GM19452 (cell line): ENCODE measurements around the gene HOXA10.

ENCODE experiments used
- ATAC-seq: cut with Tn5 transposase; IDR thresholded peaks from one replicate; pipeline ENCODE4 v1.9.1; 2021; ENCODE audit not compliant: unreplicated experiment

Gene HOXA10

GRCh38 chr7:27168265-27168947, 5.7 kb downstream of the HOXA10 start:
- no peak for ATAC-seq

DNA sequence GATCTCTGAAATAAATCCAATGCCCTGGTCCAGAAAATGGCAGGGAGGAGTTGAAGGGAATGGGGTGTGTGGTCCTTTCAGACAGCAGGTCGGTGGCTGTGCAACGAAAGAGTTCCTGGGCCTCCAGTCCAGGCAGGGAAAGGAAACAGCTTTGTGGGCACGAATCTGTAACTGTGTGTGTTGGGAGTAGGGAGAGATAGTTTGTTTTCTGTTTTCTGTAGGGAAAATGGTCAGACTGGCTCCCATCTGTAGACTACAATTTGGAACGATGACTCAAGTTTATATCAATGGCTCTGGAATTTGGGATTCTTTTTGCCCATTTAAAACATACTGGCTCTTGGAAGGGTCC, 6.2 kb downstream of the HOXA10 start:
- ATAC-seq: no peak

DNA sequence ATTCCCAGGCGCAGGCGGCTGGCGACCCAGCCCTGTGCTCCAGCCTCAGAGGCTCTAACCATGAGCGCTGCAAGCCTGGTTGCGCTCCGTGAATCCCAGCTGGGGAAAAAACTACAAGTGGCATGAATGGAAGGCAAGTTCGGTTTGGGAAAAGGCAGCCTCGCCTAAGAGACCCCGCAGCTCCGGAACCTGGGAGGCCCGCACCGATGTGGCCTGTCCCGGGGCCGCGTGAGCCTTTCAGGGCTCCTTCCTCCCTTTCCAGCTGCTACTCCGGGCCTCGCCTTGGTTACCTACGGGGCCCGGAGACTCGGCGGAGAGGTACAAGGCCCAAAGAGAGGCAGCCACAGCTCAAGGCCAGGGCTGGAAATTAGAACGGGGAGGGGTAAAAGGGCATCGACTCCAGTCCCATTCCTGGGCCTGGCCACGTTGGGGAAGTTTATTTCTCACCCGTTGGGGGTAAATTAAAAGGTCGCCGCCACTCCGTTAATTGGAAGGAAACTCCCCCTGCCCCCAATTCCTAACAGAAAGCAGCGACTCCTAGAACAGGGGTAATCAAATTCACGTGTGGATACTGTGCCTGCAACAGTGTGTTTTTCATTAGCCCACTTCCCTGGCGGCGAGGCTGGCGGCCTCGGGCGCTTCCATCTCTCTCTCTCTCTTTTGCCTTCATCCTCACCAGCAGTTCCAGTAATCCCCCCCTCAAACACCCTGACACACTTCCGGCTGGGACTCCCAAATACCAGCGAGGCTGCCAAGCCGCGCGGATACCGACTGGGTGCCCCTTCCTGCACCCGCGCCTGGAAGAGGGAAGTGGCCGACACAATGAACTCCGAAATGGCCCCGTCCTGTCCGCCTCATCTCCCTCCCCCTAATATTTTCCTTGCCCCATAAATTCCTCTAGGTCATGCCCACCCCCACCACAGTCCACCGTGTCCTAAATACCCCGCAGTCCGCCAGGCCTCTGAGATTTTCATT, 7.3 kb downstream of the HOXA10 start:
- ATAC-seq: no peak

DNA sequence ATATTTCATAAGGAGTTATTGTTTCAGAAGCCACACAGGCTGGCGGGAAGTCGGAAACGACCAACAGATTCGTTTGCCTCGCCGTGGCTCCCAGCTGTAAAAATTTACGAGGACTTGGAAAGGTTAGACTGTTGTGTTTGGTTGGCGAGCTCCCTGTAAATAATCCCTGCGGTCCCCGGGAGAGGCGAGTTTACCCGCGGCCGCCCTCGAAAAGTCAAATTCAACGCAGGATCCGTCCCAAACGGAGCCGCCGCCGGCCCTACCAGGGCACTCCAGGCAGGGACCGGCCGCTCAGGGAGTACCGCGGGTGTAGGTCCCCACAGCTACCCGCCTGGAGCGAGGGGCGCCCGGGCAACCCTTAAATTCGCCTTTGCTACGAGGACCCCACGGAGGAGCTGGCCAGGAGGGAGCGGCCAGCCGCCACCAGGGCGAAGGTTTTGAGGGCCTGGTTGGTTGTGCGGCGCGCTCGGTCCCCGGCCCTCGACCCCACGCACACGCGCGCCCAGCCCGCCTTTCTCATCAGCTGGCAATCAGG, 8.1 kb downstream of the HOXA10 start:
- ATAC-seq: no peak

- no peak for ATAC-seq
Observed at GRCh38 chr7:27165089-27165995, 8.8 kb downstream of the HOXA10 start, which contains the start of gene HOXA9. HOXA9 (minus strand) TSS chr7:27165537; CDS start chr7:27165457, 80 bp downstream.

DNA sequence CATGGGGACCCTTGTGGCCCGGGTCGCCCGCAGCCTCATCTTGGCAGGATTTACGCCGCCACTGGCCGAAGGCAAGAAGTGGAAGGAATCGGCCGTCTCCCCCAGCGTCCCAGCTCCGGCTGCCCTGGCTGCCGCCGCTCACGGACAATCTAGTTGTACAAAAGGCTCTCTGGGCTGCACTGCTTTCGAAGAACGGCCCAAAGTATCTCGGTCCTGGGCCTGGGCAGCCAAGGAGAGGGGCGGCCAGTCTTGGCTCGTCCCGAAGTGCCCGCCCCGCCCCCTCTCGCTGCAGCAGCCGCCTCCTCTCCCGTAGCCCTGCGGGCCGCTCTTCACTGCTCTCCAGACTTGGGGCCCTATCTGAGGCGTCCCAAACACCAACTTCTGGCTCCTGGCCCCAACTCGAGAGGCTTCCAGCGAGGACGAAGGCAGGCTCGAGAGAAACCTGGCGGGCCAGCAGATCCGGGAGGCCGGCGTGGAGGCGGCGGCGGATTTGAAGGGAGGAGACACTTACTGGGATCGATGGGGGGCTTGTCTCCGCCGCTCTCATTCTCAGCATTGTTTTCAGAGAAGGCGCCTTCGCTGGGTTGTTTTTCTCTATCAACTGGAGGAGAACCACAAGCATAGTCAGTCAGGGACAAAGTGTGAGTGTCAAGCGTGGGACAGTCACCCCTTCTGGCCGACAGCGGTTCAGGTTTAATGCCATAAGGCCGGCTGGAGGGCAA, 9.6 kb downstream of the HOXA10 start:
- ATAC-seq: no peak

DNA sequence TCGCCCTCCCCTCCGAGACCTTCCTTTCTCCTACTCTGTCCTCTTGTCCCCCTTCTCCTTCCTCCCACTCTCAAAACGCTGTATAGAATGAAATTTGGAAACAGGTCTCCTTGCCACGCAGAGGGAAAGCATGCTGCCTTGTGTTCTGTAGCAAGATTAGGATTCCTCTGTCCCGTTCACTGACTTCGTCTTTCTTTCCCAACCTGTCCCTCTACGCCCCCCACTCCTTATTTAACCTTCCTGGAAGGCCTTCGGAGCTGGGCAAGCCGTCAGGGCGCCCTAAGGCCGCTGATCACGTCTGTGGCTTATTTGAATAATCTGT, 10.1 kb downstream of the HOXA10 start:
- ATAC-seq: no peak

DNA sequence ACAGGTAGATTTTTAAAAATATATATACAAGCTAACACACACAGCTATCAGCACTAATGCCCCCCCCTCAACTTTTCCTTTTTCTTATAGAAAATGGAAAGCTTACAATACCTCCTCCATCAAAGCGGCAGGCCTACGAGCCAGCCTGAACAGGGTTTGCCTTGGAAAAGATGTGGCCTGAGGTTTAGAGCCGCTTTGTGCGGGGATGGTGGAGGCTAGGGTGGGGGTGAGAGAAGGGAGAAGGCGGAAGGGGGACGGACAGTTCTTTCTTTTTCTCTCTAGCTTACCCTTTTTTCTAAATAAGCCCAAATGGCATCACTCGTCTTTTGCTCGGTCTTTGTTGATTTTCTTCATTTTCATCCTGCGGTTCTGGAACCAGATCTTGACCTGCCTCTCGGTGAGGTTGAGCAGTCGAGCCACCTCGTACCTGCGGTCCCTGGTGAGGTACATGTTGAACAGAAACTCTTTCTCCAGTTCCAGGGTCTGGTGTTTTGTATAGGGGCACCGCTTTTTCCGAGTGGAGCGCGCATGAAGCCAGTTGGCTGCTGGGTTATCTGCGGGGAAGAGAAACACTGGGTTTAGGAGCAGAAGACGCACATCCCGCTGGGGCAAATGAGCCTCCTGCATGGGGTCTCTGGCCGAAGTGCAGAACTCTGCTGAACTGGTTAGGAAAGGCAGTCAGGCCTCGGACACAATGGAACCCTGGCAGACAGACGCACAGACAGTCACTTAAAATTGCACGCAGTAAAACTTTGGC, 10.7 kb downstream of the HOXA10 start:
- ATAC-seq: no peak

DNA sequence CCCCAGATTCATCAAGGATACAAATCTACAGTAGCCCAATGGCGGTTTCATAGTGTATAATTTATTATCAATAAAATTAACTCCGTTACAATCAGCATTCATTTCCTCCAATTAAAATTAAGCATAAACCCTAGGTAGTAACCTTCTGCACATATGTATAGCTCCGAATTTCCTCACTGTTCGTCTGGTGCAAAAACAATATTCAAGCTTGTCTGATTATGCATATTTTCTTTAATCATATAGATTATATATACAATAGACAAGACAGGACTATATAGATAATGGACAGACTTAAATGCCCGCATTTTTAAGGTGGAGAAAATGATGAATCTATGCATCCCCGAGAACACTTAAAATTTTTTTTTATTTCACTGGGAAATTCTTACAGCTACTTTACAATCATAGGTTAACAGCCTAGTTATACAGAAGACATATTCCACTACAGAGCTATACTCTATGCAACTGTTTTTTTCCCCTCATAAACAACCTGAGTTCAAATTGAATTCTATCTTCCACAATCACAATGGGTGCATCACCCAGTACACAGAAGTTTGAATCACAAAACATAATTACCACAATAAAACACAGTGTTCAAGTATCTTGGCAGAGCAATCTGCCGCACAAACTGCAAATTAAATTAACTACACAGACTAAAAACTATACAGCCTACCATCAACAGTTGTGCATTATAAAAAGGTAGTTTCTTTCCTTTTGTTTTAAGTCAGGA, 11.4 kb downstream of the HOXA10 start:
- no peak for ATAC-seq

DNA sequence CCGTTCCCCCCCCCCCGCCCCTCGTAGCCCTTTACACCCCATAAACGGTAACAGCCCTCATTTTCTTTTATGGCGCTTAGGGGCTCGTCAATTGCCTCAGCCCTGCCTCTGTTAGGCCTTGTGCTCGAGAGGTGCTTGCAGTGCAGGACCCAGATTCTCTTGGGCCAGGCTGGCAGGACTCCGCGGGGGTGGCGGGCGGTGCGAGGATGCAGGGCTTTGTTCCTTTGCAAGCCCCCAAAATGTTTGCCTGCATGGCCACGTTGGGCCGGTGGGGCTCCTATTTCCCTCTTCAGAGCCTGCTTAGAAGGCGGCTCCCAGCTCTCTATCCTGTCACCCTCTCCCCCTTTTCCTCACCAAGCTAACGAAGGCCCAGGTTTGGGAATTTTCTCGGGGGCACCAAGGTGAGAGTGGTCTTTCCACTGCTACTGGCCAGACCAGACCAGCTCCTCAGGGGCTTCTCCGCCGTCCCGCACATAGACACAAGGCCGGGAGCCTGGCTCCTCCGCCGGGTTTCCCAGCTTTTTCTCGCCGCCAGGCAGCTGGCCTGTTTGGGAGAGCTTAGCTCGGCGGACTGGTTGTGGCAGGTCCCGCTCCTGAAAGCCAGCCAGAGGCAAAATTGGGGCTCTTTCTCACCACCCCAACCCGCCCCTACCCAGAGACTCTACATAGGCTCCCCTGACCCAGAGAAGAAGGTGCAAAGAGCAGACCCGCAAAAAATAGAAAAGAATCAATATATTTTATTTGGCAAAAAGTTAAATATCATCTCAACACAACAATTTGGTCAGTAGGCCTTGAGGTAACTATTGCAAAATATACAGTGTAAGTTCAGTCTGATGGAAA, 12.2 kb downstream of the HOXA10 start:
- ATAC-seq: no peak

- ATAC-seq: peak; percentile 7
Observed at GRCh38 chr7:27161214-27161720, 12.9 kb downstream of the HOXA10 start.

- ATAC-seq: peak; percentile 66
Observed at GRCh38 chr7:27160546-27161213, 13.4 kb downstream of the HOXA10 start.

GRCh38 chr7:27160145-27160545, 14.0 kb downstream of the HOXA10 start:
- no peak for ATAC-seq

- ATAC-seq: no peak
Observed at GRCh38 chr7:27159266-27160144, 14.6 kb downstream of the HOXA10 start.

DNA sequence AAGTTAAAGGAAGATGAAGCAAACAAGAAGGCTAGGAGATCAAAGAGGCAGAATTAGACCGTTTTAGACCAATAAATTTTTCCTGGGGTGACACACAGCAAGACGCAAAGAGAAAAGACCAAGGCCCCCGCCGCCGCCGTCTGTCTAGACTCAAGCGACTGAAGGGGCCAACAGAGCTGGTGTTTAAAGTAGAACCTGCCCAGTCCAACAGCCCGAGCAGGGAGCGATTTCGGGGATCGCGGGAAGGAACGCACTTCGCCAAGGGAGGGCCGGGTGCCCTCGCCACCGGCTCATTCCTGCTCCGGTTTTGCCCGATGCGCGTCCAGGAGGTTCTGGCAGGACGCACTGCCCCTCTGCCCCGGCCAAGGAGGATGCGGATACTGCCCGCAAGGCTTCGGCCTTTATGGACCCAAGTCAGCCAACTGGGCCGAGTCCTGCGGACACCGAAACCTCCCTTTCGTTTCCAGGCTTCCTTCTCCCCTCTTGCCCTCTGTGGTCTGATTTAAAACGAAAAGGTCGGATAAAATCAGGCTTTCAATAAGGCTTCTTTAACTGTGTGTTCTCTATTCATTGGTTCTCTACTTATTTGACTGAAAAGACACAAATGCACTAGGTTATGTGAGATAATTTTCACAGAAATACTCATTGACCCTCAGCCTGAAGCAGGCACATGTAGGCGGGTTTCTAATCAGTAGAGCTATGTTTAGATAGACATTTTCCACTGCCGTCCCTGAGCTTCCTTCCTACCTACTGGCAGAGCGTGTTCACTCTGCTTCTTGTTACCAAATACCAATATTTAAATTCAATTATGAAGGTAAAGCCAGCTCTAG, 15.5 kb downstream of the HOXA10 start:
- ATAC-seq: no peak
